ENCODE data around the gene IFT20. TPM values are rescaled to one million over a fixed set of nuclear protein-coding genes. Genes with fewer than 3 reads are reported as not detected.

The IFT20 gene
- polyA plus RNA-seq, 1 donor (not counting 4 experiments of a cell fraction or from before 2014, with no cell fraction given): 28.7 TPM

GRCh38 chr17:28379814-28380801 lies 44.8 kb upstream of the IFT20 start:
- peak; percentile 98 for DNase-seq (ENCODE audit: low read depth, low spot score)
- Histone ChIP-seq H3K79me2 (ENCODE audit: control insufficient read depth, insufficient read depth, low read length) (no peaks in the 10 kb centered on the region), H3K36me3 (ENCODE audit: control insufficient read depth in 2 of 2, extremely low read depth in 1 of 2, insufficient read depth in 2 of 2, low read length in 2 of 2) (no peaks in the 10 kb centered on the region), H3K4me1 (ENCODE audit: control insufficient read depth, extremely low read depth, insufficient read depth, low read length) (peaks cover 23% of the 10 kb centered on the region), H3K27me3 (ENCODE audit: control insufficient read depth, extremely low read depth, insufficient read depth, low read length) (peaks cover 36% of the 10 kb centered on the region), H3K27ac (ENCODE audit: control insufficient read depth, insufficient read depth, low read length) (peak overlapping the region; percentile 15), H3K4me3 (ENCODE audit: control insufficient read depth in 2 of 3, extremely low read depth in 1 of 3, insufficient read depth in 2 of 3, low read depth in 1 of 3, low read length in 3 of 3) (no peak overlapping the region), H4K20me1 (ENCODE audit: control insufficient read depth, extremely low read depth, insufficient read depth, low read length) (no peaks in the 10 kb centered on the region), H3K9me1 (ENCODE audit: control insufficient read depth, extremely low read depth, insufficient read depth, low read length) (no peaks in the 10 kb centered on the region), H2AFZ (ENCODE audit: control insufficient read depth, low read length) (no peak overlapping the region), H3K4me2 (ENCODE audit: control insufficient read depth, extremely low read depth, insufficient read depth, low read depth, low read length) (peak overlapping the region; percentile 35), H3K9ac (ENCODE audit: control insufficient read depth, extremely low read depth, insufficient read depth, low read length) (no peak overlapping the region), H3K9me3 (ENCODE audit: control insufficient read depth, low read depth, low read length) (no peaks in the 10 kb centered on the region)
- no peak for TF ChIP-seq CTCF (optimal IDR thresholded peaks at IDR 0.05 in 1 of 3, IDR thresholded peaks at IDR 0.05 in 1 of 3, conservative IDR thresholded peaks at IDR 0.05 in 1 of 3; ENCODE audit: extremely low read depth in 1 of 3, insufficient read depth in 2 of 3, low read length in 3 of 3)
- TF ChIP-seq EZH2 (IDR thresholded peaks at IDR 0.05; ENCODE audit: low read length): no peak
- dilution Hi-C loops (cut with MboI; ENCODE audit: extremely low pct_ligation_motif_present, low sequenced_read_pairs): no loop called here
- peak; percentile 96 for FAIRE-seq

- no peaks in the 10 kb centered on the region for H3K9me1 ChIP-seq (ENCODE audit: control insufficient read depth, extremely low read depth, insufficient read depth, low read length)
- peaks cover 8% of the 10 kb centered on the region for H3K4me1 ChIP-seq (ENCODE audit: control insufficient read depth, extremely low read depth, insufficient read depth, low read length)
- TF ChIP-seq EZH2 (IDR thresholded peaks at IDR 0.05; ENCODE audit: low read length): no peak
- no peak for TF ChIP-seq CTCF (optimal IDR thresholded peaks at IDR 0.05 in 1 of 3, IDR thresholded peaks at IDR 0.05 in 1 of 3, conservative IDR thresholded peaks at IDR 0.05 in 1 of 3; ENCODE audit: extremely low read depth in 1 of 3, insufficient read depth in 2 of 3, low read length in 3 of 3)
- H3K27me3 ChIP-seq (ENCODE audit: control insufficient read depth, extremely low read depth, insufficient read depth, low read length): peaks cover 18% of the 10 kb centered on the region
- H3K9me3 ChIP-seq (ENCODE audit: control insufficient read depth, low read depth, low read length): no peaks in the 10 kb centered on the region
- no peaks in the 10 kb centered on the region for H3K79me2 ChIP-seq (ENCODE audit: control insufficient read depth, insufficient read depth, low read length)
- no peak overlapping the region for H3K4me2 ChIP-seq (ENCODE audit: control insufficient read depth, extremely low read depth, insufficient read depth, low read depth, low read length)
- DNase-seq (ENCODE audit: low read depth, low spot score): no peak
- H3K9ac ChIP-seq (ENCODE audit: control insufficient read depth, extremely low read depth, insufficient read depth, low read length): no peak overlapping the region
- no peak overlapping the region for H2AFZ ChIP-seq (ENCODE audit: control insufficient read depth, low read length)
- H3K36me3 ChIP-seq (ENCODE audit: control insufficient read depth in 2 of 2, extremely low read depth in 1 of 2, insufficient read depth in 2 of 2, low read length in 2 of 2): no peaks in the 10 kb centered on the region
- H3K4me3 ChIP-seq (ENCODE audit: control insufficient read depth in 2 of 3, extremely low read depth in 1 of 3, insufficient read depth in 2 of 3, low read depth in 1 of 3, low read length in 3 of 3): no peak overlapping the region
- H4K20me1 ChIP-seq (ENCODE audit: control insufficient read depth, extremely low read depth, insufficient read depth, low read length): no peaks in the 10 kb centered on the region
- dilution Hi-C loops (cut with MboI; ENCODE audit: extremely low pct_ligation_motif_present, low sequenced_read_pairs): no loop called here
- no peak overlapping the region for H3K27ac ChIP-seq (ENCODE audit: control insufficient read depth, insufficient read depth, low read length)
- no peak for FAIRE-seq
Observed at GRCh38 chr17:28372945-28373274, 37.6 kb upstream of the IFT20 start.

Data from keratinocyte (primary cell).